HepG2 (cell line): ENCODE measurements around the gene LAMC1. TPM values are rescaled to one million over a fixed set of nuclear protein-coding genes. Genes with fewer than 3 reads are reported as not detected.

Source experiments
- ARNTL ChIP-seq: sonication (generic); formaldehyde crosslinking; IDR thresholded peaks from 2 replicates; pipeline ENCODE4 v1.4.0; 2020; ENCODE audit warnings: mild to moderate bottlenecking, missing genetic modification reagents
- CTCF ChIP-seq: sonication (generic); formaldehyde crosslinking; IDR thresholded peaks from 2 replicates; pipeline ENCODE4 v1.5.0; 2020; ENCODE audit warnings: mild to moderate bottlenecking, missing genetic modification reagents, moderate library complexity
- DRAP1 ChIP-seq: IDR thresholded peaks from 2 replicates; pipeline ENCODE4 v1.6.1; 2016; ENCODE audit warnings: missing genetic modification reagents, missing compliant biosample characterization
- EHMT2 ChIP-seq: fragments of 200-600 bp; sonication (generic); IDR thresholded peaks from 2 replicates; pipeline ENCODE4 v1.7.0; 2017; ENCODE audit warnings: antibody characterized with exemption, low read depth, low read length, borderline replicate concordance
- FIP1L1 ChIP-seq: fragments of 200-400 bp; formaldehyde crosslinking; IDR thresholded peaks from 2 replicates; pipeline ENCODE4 v1.6.1; 2018; ENCODE audit warnings: low read depth, mild to moderate bottlenecking, low read length, moderate library complexity, borderline replicate concordance; ENCODE audit not compliant: insufficient read depth
- MBNL3 ChIP-seq: fragments of 250-450 bp; sonication (Bioruptor Pico); conservative IDR thresholded peaks from 2 replicates; pipeline ENCODE4 v1.8.0; 2022; ENCODE audit warnings: mild to moderate bottlenecking, inconsistent platforms
- MTA1 ChIP-seq: sonication (generic); formaldehyde crosslinking; IDR thresholded peaks from 2 replicates; pipeline ENCODE4 v1.4.0; 2020; ENCODE audit warnings: missing genetic modification reagents, mild to moderate bottlenecking, borderline replicate concordance
- NFYC ChIP-seq: IDR thresholded peaks from 2 replicates; pipeline ENCODE4 v1.6.1; 2016; ENCODE audit warnings: missing genetic modification reagents, missing compliant biosample characterization
- NR2F1 ChIP-seq, 2 experiments: fragments of 450-650 bp in 1 of 2; formaldehyde crosslinking in 1 of 2; IDR thresholded peaks; 2 replicates each; pipeline versions ENCODE4 v1.5.0 to v1.6.1; 2016 to 2020; ENCODE audit warnings: mild to moderate bottlenecking in 1 of 2, missing compliant biosample characterization in 1 of 2, missing genetic modification reagents in 1 of 2, moderate library complexity in 1 of 2
- PLRG1 ChIP-seq: fragments of 450-650 bp; conservative IDR thresholded peaks from 2 replicates; pipeline ENCODE4 v1.6.1; 2016
- SOX6 ChIP-seq, 2 experiments: fragments of 450-650 bp in 1 of 2; sonication (generic) in 1 of 2; formaldehyde crosslinking in 1 of 2; IDR thresholded peaks; 2 replicates each; pipeline versions ENCODE4 v1.4.0 to v1.6.1; 2017 to 2020; ENCODE audit warnings: antibody characterized with exemption in 1 of 2, mild to moderate bottlenecking in 1 of 2, missing genetic modification reagents in 1 of 2
- SP2 ChIP-seq: sonication (generic); formaldehyde crosslinking; IDR thresholded peaks from 2 replicates; pipeline ENCODE4 v1.5.1; 2020; ENCODE audit warnings: mild to moderate bottlenecking, missing genetic modification reagents
- STAG1 ChIP-seq: sonication (generic); formaldehyde crosslinking; IDR thresholded peaks from 2 replicates; pipeline ENCODE4 v1.4.0; 2020; ENCODE audit warnings: missing genetic modification reagents
- SYNCRIP ChIP-seq: fragments of 200-400 bp; formaldehyde crosslinking; IDR thresholded peaks from 2 replicates; pipeline ENCODE4 v1.6.1; 2018; ENCODE audit warnings: mild to moderate bottlenecking, low read depth, low read length; ENCODE audit not compliant: insufficient read depth
- TIGD3 ChIP-seq: sonication (generic); formaldehyde crosslinking; IDR thresholded peaks from 2 replicates; pipeline ENCODE4 v1.5.1; 2020; ENCODE audit warnings: mild to moderate bottlenecking, missing genetic modification reagents, borderline replicate concordance
- TP53 ChIP-seq: sonication (generic); formaldehyde crosslinking; conservative IDR thresholded peaks from 2 replicates; pipeline ENCODE4 v1.4.0; 2020; ENCODE audit warnings: missing genetic modification reagents
- ZNF101 ChIP-seq: sonication (generic); formaldehyde crosslinking; IDR thresholded peaks from 2 replicates; pipeline ENCODE4 v1.4.0; 2020; ENCODE audit warnings: mild to moderate bottlenecking, low read depth, missing genetic modification reagents, borderline replicate concordance
- ZNF138 ChIP-seq: sonication (generic); formaldehyde crosslinking; IDR thresholded peaks from 2 replicates; pipeline ENCODE4 v1.5.0; 2020; ENCODE audit warnings: mild to moderate bottlenecking, low read depth, missing genetic modification reagents
- ZNF331 ChIP-seq: sonication (generic); formaldehyde crosslinking; IDR thresholded peaks from 2 replicates; pipeline ENCODE4 v1.4.0; 2020; ENCODE audit warnings: missing genetic modification reagents
- ZNF432 ChIP-seq: sonication (generic); formaldehyde crosslinking; IDR thresholded peaks from 2 replicates; pipeline ENCODE4 v1.5.0; 2020; ENCODE audit warnings: missing genetic modification reagents, mild to moderate bottlenecking, borderline replicate concordance
- ZNF720 ChIP-seq: sonication (generic); formaldehyde crosslinking; IDR thresholded peaks from 2 replicates; pipeline ENCODE4 v1.4.0; 2020; ENCODE audit warnings: missing genetic modification reagents
- ZNF816 ChIP-seq: sonication (generic); formaldehyde crosslinking; IDR thresholded peaks from 2 replicates; pipeline ENCODE4 v1.8.0; 2022; ENCODE audit warnings: missing genetic modification reagents, mild to moderate bottlenecking, borderline replicate concordance
- polyA plus RNA-seq, 8 experiments: library from polyadenylated mRNA; depleted of rRNA in 3 of 8; stranded (reverse) in 7 of 8; unstranded in 1 of 8; fragments of >200 nt; fragmentation: Illumina TruSeq in 4 of 8; extraction: Trizol in 4 of 8; gene quantifications; 2 replicates each; pipeline versions ENCODE4 v1.2.1 to v1.2.3, GENCODE V29; 2011 to 2016; ENCODE audit warnings: low read depth in 4 of 8, missing spikeins in 1 of 8, mixed read lengths in 1 of 8; ENCODE audit not compliant: insufficient read depth in 1 of 8
- total RNA-seq, 5 experiments: library from RNA; depleted of rRNA; stranded (reverse); fragments of >200 nt; fragmentation: Illumina TruSeq; extraction: Trizol; gene quantifications; 2 replicates each; pipeline ENCODE4 v1.2.3, GENCODE V29; 2016; ENCODE audit warnings: low read depth in 1 of 5
- TF ChIP-seq, protein P1 (sequence below): sonication (generic); formaldehyde crosslinking; IDR thresholded peaks from 2 replicates; pipeline ENCODE4 v1.8.0; 2022; ENCODE audit warnings: missing genetic modification reagents, mild to moderate bottlenecking, moderate library complexity, borderline replicate concordance
- TF ChIP-seq, protein P2 (sequence below): sonication (generic); formaldehyde crosslinking; IDR thresholded peaks from 2 replicates; pipeline ENCODE4 v1.9.0; 2021; ENCODE audit warnings: missing genetic modification reagents, borderline replicate concordance

Gene LAMC1
- total and polyA plus RNA-seq, 2 of the 13 experiments (the other 11 are each of a cell fraction or from before 2014, with no cell fraction given) = 58.5 to 137 TPM

- TF ChIP-seq ARNTL (CRISPR knock-in tag) (no peak), ZNF720 (CRISPR knock-in tag) (no peak), ZNF816 (CRISPR knock-in tag) (0 out of 2 replicates have a peak, but pooled peaks have one; percentile 59), ZNF331 (peak; percentile 54; the same call in 1 of the 2 replicates), STAG1 (CRISPR knock-in tag) (no peak), FIP1L1 (no peak), MTA1 (CRISPR knock-in tag) (no peak), SOX6 (IDR thresholded peaks at IDR 0.05) (no peak), SOX6 (CRISPR knock-in tag; IDR thresholded peaks at IDR 0.05) (peak; percentile 85), CTCF (no peak), TIGD3 (no peak), ZNF101 (no peak), EHMT2 (no peak), MBNL3 (CRISPR knock-in tag) (no peak), ZNF138 (CRISPR knock-in tag) (no peak), SP2 (CRISPR knock-in tag) (no peak), TP53 (CRISPR knock-in tag) (no peak), DRAP1 (no peak), NFYC (CRISPR knock-in tag) (no peak; the same call in 1 of the 2 replicates), ZNF432 (CRISPR knock-in tag) (no peak), PLRG1 (no peak), NR2F1 (CRISPR knock-in tag; IDR thresholded peaks at IDR 0.05) (peak; percentile 67 to 83; a peak in 3 of 4 replicates), SYNCRIP (no peak)
- TF ChIP-seq, protein P1, sequence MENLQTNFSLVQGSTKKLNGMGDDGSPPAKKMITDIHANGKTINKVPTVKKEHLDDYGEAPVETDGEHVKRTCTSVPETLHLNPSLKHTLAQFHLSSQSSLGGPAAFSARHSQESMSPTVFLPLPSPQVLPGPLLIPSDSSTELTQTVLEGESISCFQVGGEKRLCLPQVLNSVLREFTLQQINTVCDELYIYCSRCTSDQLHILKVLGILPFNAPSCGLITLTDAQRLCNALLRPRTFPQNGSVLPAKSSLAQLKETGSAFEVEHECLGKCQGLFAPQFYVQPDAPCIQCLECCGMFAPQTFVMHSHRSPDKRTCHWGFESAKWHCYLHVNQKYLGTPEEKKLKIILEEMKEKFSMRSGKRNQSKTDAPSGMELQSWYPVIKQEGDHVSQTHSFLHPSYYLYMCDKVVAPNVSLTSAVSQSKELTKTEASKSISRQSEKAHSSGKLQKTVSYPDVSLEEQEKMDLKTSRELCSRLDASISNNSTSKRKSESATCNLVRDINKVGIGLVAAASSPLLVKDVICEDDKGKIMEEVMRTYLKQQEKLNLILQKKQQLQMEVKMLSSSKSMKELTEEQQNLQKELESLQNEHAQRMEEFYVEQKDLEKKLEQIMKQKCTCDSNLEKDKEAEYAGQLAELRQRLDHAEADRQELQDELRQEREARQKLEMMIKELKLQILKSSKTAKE (CRISPR knock-in tag) = peak; percentile 75; the same call in 1 of the 2 replicates
- TF ChIP-seq, protein P2, sequence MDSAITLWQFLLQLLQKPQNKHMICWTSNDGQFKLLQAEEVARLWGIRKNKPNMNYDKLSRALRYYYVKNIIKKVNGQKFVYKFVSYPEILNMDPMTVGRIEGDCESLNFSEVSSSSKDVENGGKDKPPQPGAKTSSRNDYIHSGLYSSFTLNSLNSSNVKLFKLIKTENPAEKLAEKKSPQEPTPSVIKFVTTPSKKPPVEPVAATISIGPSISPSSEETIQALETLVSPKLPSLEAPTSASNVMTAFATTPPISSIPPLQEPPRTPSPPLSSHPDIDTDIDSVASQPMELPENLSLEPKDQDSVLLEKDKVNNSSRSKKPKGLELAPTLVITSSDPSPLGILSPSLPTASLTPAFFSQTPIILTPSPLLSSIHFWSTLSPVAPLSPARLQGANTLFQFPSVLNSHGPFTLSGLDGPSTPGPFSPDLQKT (CRISPR knock-in tag) = no peak
Observed at GRCh38 chr1:183073320-183073719, 50.1 kb downstream of the LAMC1 start (continued).
